ENCODE measurements around the gene CFAP61. TPM values are rescaled to one million over a fixed set of nuclear protein-coding genes. Genes with fewer than 3 reads are reported as not detected.
A peak's percentile ranks its signal among the peaks of the same experiment; 100 is the strongest.

Gene CFAP61
- total RNA-seq, 2 experiments from 2014 or later = not detected

GRCh38 chr20:20369250-20370093 is 317.1 kb downstream of the CFAP61 start:
- Mint-ChIP-seq H3K9me3 (no peaks in the 10 kb centered on the region), H3K4me3 (peak overlapping the region; percentile 46), H3K4me1 (peaks cover 11% of the 10 kb centered on the region), H3K27ac (no peak overlapping the region), H3K36me3 (no peaks in the 10 kb centered on the region), H3K27me3 (peaks cover 81% of the 10 kb centered on the region)
- DNase-seq = peak; percentile 26

DNA sequence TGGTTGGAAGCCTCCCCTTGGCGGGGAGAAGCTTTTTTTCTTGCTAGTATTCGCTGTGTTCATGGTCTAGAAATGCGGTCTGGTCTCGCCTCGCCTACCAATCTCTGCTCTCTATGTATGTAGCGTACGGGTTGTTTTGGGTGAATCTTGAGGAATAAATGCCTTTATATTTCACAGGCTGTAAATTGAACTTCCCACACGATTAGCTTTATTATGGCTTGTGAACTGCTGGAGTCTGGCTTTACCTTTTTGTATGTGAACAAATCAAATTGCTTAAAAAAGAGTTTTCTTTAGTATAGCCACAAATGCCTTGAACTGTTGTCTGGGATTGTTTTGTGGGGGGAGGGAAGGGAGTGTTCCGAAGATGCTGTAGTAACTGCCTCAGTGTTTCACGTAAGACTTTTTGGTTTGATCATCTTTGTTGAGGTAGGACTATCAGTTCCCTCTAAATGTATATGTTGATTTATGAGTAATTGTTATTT is 317.8 kb downstream of the CFAP61 start:
- Mint-ChIP-seq H3K4me1 (peaks cover 11% of the 10 kb centered on the region), H3K27ac (no peak overlapping the region), H3K9me3 (no peaks in the 10 kb centered on the region), H3K27me3 (peaks cover 75% of the 10 kb centered on the region), H3K4me3 (peak overlapping the region; percentile 46), H3K36me3 (no peaks in the 10 kb centered on the region)
- no peak for DNase-seq

- Mint-ChIP-seq H3K4me3 (no peak overlapping the region), H3K9me3 (no peaks in the 10 kb centered on the region)
Measured at GRCh38 chr20:20371083-20371482, 318.8 kb downstream of the CFAP61 start.

DNA sequence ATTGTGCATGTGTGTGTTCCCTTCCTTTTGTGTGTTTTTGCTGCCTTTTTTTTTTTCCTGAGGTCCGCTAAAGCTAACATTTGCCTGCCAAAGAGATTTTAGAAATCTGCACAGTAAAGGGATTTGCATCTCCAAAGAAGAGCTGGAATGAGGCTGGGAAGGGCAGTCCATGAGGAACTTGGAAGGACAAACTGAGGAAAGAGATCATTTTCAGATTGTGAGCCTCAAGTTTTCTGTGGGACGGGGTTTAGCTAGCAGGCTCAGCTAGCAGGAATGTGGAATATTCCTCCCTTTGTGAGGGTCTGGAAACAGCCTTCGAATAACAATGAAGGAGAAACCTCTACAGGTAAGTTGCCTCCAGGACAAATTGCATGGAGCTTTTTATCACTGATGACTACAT is 319.3 kb downstream of the CFAP61 start:
- H3K4me3 Mint-ChIP-seq = no peak overlapping the region
- H3K4me1 Mint-ChIP-seq = peaks cover 5% of the 10 kb centered on the region
- H3K36me3 Mint-ChIP-seq = no peaks in the 10 kb centered on the region
- no peak overlapping the region for H3K27ac Mint-ChIP-seq
- no peak for DNase-seq
- no peaks in the 10 kb centered on the region for H3K9me3 Mint-ChIP-seq
- H3K27me3 Mint-ChIP-seq = peaks cover 70% of the 10 kb centered on the region

More at GRCh38 chr20:20371083-20371482, 318.8 kb downstream of the CFAP61 start:
- Mint-ChIP-seq H3K27ac (no peak overlapping the region), H3K36me3 (no peaks in the 10 kb centered on the region), H3K4me1 (peaks cover 6% of the 10 kb centered on the region), H3K27me3 (peaks cover 73% of the 10 kb centered on the region)
- DNase-seq = no peak

DNA sequence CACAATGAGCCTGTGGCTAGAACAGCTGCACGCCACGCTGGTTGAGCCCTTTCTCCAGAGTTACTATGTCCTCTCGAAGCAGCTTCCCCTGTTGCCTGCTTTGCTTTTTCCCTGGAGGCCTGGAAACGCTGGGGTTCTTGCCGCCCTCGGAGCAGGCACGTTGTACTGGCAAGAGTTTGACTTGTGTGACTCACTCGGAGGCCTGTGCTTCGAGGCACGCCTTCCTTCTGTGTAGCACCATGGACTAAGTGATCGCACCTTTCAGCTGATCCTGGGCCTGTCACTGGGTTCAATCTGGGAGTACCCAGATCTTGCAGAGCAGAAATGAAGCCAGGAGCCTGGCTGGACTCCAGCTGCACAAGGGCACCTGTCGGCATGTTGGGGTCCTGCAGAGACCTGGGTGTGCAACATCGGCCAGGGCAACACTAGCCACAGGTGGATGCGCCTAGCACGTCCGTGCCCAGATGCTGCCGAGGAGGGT is 320.8 kb downstream of the CFAP61 start:
- Mint-ChIP-seq H3K9me3 (no peaks in the 10 kb centered on the region), H3K4me1 (peaks cover 3% of the 10 kb centered on the region), H3K27me3 (peaks cover 60% of the 10 kb centered on the region), H3K27ac (no peak overlapping the region), H3K36me3 (no peaks in the 10 kb centered on the region), H3K4me3 (no peak overlapping the region)
- no peak for DNase-seq

GRCh38 chr20:20375862-20376261 is 323.5 kb downstream of the CFAP61 start:
- no peaks in the 10 kb centered on the region for H3K9me3 Mint-ChIP-seq
- H3K4me1 Mint-ChIP-seq = no peaks in the 10 kb centered on the region
- DNase-seq = no peak
- H3K27ac Mint-ChIP-seq = no peak overlapping the region
- H3K27me3 Mint-ChIP-seq = peaks cover 61% of the 10 kb centered on the region
- no peak overlapping the region for H3K4me3 Mint-ChIP-seq
- no peaks in the 10 kb centered on the region for H3K36me3 Mint-ChIP-seq

DNA sequence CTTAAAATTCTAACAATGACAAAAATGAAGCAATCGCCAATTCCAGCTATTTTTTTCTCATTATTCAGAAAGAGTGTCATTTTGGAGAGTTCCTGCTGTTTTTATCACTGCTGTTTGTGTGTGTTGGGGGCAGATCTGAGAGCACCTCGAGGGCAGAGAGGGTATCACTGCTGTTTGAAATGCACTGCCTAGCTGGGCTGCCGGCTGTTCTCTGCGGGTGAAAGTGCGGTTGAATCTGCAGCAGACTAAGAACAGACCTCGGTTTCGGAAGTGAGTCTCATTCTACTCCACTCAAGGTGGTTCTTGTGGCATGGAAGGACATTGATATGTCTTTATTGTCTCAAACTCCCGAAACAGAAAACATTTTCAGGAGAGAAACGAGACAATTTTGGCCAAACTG is 333.9 kb downstream of the CFAP61 start:
- no peaks in the 10 kb centered on the region for H3K4me1 Mint-ChIP-seq
- no peaks in the 10 kb centered on the region for H3K9me3 Mint-ChIP-seq
- no peak for DNase-seq
- H3K27ac Mint-ChIP-seq = no peak overlapping the region
- H3K36me3 Mint-ChIP-seq = no peaks in the 10 kb centered on the region
- H3K27me3 Mint-ChIP-seq = no peaks in the 10 kb centered on the region
- no peak overlapping the region for H3K4me3 Mint-ChIP-seq

- no peak overlapping the region for H3K27ac Mint-ChIP-seq
Measured at GRCh38 chr20:20390393-20390792, 338.1 kb downstream of the CFAP61 start.

DNA sequence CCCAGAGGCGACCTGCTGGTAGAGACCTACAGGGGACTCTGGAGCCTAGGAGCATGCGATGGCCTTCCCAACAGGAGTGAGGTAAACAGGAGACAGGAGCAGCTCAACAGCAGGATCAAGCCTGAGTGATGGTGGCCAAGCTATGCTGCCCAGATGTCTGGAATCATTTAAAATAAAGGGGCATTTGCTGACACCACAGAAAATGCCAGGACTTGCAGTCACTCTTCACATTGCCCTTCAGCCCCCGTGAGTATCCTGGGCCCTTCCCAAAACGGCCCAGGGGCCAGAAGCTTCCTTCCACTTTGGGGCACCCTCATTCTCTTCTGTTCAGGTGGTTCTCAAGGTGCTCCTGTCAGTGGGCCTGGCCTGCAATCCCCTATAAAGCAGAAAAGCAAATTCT is 338.8 kb downstream of the CFAP61 start:
- H3K4me3 Mint-ChIP-seq = no peak overlapping the region
- H3K27ac Mint-ChIP-seq = peak overlapping the region; percentile 44
- H3K27me3 Mint-ChIP-seq = no peaks in the 10 kb centered on the region
- H3K4me1 Mint-ChIP-seq = no peaks in the 10 kb centered on the region
- H3K36me3 Mint-ChIP-seq = no peaks in the 10 kb centered on the region
- no peak for DNase-seq
- no peaks in the 10 kb centered on the region for H3K9me3 Mint-ChIP-seq

More at GRCh38 chr20:20390393-20390792, 338.1 kb downstream of the CFAP61 start:
- no peaks in the 10 kb centered on the region for H3K36me3 Mint-ChIP-seq
- H3K4me3 Mint-ChIP-seq = no peak overlapping the region
- H3K27me3 Mint-ChIP-seq = no peaks in the 10 kb centered on the region
- no peaks in the 10 kb centered on the region for H3K4me1 Mint-ChIP-seq
- H3K9me3 Mint-ChIP-seq = no peaks in the 10 kb centered on the region
- no peak for DNase-seq

DNA sequence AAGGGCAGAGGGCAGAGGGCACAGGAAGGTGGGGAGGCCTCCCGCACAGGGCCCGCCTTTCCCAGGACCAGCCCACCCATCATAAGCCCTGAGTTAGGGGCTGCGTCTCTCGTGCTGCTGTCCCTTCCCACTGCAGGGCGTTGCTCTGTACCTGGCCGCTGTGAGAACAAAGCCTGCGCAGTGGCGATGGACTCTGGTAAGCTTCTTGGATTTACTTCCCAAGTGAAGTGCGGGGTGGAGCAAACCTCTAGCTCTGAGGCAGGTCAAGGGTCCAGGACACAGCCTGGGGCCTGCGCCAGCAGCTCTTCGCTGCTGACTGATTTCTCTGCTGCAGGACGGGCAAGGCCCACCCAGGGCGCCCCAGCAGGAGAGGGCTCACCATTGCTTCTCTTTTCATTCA is 339.4 kb downstream of the CFAP61 start:
- DNase-seq = no peak
- Mint-ChIP-seq H3K4me3 (no peak overlapping the region), H3K27ac (no peak overlapping the region), H3K9me3 (no peaks in the 10 kb centered on the region), H3K4me1 (no peaks in the 10 kb centered on the region), H3K36me3 (no peaks in the 10 kb centered on the region), H3K27me3 (no peaks in the 10 kb centered on the region)

DNA sequence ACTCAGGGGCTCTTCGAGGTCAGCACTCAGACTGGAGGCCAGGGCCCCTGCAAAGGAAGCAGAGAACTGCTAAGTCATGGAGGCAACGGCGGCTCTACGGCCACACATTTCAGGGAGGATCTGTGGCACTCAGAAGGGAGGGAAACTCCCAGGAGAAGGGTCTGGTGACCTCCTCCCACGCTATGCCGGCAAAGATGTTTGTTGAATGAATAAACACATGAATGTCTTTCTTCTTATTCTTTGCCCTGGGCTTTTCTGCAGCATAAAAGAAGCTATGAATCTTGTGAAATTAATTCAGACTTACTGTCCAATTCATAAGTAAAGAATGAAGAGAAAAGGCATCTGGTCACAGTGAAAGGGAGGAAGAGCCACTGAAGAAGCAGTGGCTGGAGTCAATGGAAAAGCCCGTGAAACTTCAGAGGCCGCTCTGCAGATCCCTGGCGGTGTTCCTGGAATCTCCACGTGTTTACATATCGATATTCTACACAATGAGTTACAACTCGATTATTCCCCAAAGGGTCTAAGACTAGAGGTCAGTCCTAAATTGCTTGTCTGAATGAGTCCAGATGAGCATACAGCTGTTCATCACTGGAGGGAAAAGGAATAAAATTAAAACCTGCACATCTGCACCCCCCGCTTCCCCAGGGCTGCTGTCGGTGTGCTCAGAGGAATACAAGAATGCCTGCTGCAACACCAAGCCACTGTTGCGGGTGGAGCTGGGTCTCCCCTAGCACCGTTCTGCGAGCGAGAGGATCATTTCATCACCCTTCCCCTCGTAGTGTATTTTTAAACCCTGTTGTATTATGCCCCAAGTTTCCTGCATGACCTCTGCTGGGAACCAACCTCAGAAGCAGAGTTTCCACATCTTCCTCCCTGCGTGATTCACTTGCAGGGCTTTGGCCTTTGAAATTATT is 341.1 kb downstream of the CFAP61 start:
- no peak overlapping the region for H3K4me3 Mint-ChIP-seq
- no peaks in the 10 kb centered on the region for H3K27me3 Mint-ChIP-seq
- no peak for DNase-seq
- H3K27ac Mint-ChIP-seq = peak overlapping the region; percentile 35
- no peaks in the 10 kb centered on the region for H3K9me3 Mint-ChIP-seq
- no peaks in the 10 kb centered on the region for H3K36me3 Mint-ChIP-seq
- H3K4me1 Mint-ChIP-seq = no peaks in the 10 kb centered on the region

GRCh38 chr20:20395087-20395486 is 342.8 kb downstream of the CFAP61 start:
- Mint-ChIP-seq H3K4me1 (no peaks in the 10 kb centered on the region), H3K9me3 (no peaks in the 10 kb centered on the region), H3K27ac (no peak overlapping the region), H3K4me3 (no peak overlapping the region), H3K27me3 (no peaks in the 10 kb centered on the region), H3K36me3 (no peaks in the 10 kb centered on the region)
- DNase-seq = no peak

- DNase-seq = no peak
- Mint-ChIP-seq H3K36me3 (no peaks in the 10 kb centered on the region), H3K4me1 (no peaks in the 10 kb centered on the region), H3K9me3 (no peaks in the 10 kb centered on the region), H3K27ac (no peak overlapping the region), H3K4me3 (no peak overlapping the region), H3K27me3 (no peaks in the 10 kb centered on the region)
Measured at GRCh38 chr20:20395903-20396568, 343.7 kb downstream of the CFAP61 start.

DNA sequence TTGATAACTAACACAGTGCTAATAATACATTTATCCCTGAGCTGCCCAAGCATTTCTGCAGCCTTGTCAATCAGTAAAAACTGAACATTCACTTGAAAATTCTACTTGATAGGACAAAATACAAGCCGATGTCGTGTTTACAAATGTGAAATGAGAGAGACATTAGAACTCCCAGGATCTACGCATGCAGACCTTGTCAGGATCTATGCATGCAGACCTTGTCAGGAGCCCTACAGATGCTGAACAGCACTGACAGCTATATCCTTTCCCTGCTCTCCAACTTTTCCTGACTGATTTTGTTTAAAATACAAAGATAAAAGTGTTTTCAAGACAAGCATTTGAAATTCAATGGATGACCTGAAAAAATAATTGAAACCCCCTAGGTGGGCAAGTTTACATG is 344.5 kb downstream of the CFAP61 start:
- H3K4me3 Mint-ChIP-seq = no peak overlapping the region
- no peak for DNase-seq
- H3K36me3 Mint-ChIP-seq = no peaks in the 10 kb centered on the region
- H3K9me3 Mint-ChIP-seq = no peaks in the 10 kb centered on the region
- no peak overlapping the region for H3K27ac Mint-ChIP-seq
- H3K4me1 Mint-ChIP-seq = no peaks in the 10 kb centered on the region
- H3K27me3 Mint-ChIP-seq = no peaks in the 10 kb centered on the region

DNA sequence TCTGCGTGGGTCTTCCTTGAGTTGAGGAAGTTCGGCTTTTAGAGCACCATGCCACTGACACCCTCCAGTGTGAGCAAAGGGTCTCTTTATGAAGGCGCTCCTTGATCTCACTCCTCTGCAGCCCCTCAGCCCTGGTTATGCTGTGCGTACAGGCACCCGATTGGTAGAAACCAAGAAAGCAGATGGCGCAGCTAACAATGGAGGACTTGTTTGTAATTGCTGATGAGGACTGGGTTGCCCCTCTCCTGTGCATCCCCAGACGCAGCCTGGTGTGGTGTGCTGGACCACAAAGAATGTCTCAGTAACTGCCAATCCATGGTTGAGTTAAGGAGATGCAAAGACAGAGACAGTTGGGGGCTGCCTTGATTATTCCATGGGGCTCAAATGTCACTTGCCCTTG is 345.8 kb downstream of the CFAP61 start:
- H3K27ac Mint-ChIP-seq = no peak overlapping the region
- H3K27me3 Mint-ChIP-seq = no peaks in the 10 kb centered on the region

More for the DNA sequence above, 345.8 kb downstream of the CFAP61 start:
- Mint-ChIP-seq H3K4me3 (no peak overlapping the region), H3K9me3 (no peaks in the 10 kb centered on the region), H3K36me3 (no peaks in the 10 kb centered on the region), H3K4me1 (no peaks in the 10 kb centered on the region)
- DNase-seq = no peak

Measured in activated naive CD8-positive, alpha-beta T cell treated with anti-CD3 and anti-CD28 coated beads for 36 hours (primary cell).